Measurements from ENCODE around the gene HBZ.
A peak's percentile ranks its signal among the peaks of the same experiment; 100 is the strongest.
"Not testable (repeated sequence)": the region's sequence is repeated elsewhere in the genome, so short reads cannot be mapped to it uniquely, and the experiment has no call there.

Gene HBZ

GRCh38 chr16:165539-166374 is 13.3 kb downstream of the HBZ start, which contains the start of gene HBM:
TSS of gene HBM (plus strand) at chr16:165978. CDS start at chr16:165998, 20 bp downstream.
- DNase-seq: peak in 1 of 2 donors; percentile 31

- DNase-seq: no peak
These were observed 14.1 kb downstream of the HBZ start for GRCh38 chr16:166375-167121.

- no peak for DNase-seq
These were observed 14.8 kb downstream of the HBZ start for GRCh38 chr16:167122-167690.

DNA sequence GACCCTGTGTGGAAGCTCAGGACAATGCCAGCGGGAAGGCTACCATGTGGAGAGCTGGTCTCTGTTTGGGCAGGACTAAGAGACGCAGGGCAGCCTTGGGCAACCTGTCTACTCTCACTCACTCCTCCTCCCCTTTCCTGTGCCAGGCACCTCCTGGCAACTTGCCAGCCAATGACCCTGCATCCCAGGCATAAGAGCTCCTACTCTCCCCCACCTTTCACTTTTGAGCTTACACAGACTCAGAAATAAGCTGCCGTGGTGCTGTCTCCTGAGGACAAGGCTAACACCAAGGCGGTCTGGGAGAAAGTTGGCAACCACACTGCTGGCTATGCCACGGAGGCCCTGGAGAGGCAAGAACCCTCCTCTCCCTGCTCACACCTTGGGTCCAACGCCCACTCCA is 16.0 kb downstream of the HBZ start:
- DNase-seq: no peak

DNA sequence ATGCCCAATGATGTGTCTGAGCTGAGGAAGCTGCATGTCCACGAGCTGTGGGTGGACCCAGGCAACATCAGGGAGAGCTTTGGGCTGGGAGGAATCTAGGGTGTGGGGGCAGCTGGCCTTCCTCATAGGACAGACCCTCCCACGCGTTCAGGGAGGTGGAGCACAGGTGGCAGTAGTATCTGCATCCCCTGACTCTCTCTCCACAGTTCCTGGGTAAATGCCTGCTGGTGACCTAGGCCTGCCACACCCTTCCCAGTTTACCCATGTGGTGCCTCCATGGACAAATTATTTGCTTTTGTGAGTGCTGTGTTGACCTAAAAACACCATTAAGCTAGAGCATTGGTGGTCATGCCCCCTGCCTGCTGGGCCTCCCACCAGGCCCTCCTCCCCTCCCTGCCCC is 16.6 kb downstream of the HBZ start:
- DNase-seq: no peak

DNA sequence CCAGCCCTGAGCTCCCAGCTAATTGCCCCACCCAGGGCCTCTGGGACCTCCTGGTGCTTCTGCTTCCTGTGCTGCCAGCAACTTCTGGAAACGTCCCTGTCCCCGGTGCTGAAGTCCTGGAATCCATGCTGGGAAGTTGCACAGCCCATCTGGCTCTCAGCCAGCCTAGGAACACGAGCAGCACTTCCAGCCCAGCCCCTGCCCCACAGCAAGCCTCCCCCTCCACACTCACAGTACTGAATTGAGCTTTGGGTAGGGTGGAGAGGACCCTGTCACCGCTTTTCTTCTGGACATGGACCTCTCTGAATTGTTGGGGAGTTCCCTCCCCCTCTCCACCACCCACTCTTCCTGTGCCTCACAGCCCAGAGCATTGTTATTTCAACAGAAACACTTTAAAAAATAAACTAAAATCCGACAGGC is 17.7 kb downstream of the HBZ start:
- not testable (repeated sequence) for DNase-seq

- no peak for DNase-seq
These were observed 18.3 kb downstream of the HBZ start for GRCh38 chr16:170788-171187.

DNA sequence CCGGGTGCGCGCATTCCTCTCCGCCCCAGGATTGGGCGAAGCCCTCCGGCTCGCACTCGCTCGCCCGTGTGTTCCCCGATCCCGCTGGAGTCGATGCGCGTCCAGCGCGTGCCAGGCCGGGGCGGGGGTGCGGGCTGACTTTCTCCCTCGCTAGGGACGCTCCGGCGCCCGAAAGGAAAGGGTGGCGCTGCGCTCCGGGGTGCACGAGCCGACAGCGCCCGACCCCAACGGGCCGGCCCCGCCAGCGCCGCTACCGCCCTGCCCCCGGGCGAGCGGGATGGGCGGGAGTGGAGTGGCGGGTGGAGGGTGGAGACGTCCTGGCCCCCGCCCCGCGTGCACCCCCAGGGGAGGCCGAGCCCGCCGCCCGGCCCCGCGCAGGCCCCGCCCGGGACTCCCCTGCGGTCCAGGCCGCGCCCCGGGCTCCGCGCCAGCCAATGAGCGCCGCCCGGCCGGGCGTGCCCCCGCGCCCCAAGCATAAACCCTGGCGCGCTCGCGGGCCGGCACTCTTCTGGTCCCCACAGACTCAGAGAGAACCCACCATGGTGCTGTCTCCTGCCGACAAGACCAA is 20.0 kb downstream of the HBZ start, which contains the start of gene HBA2:
TSS of gene HBA2 (plus strand) at position 503 of the 568 bp plus-strand sequence. CDS start at position 540, 37 bp downstream.
- not testable (repeated sequence) for DNase-seq

- DNase-seq: not testable (repeated sequence)
These were observed 20.9 kb downstream of the HBZ start for GRCh38 chr16:173211-173854.

DNA sequence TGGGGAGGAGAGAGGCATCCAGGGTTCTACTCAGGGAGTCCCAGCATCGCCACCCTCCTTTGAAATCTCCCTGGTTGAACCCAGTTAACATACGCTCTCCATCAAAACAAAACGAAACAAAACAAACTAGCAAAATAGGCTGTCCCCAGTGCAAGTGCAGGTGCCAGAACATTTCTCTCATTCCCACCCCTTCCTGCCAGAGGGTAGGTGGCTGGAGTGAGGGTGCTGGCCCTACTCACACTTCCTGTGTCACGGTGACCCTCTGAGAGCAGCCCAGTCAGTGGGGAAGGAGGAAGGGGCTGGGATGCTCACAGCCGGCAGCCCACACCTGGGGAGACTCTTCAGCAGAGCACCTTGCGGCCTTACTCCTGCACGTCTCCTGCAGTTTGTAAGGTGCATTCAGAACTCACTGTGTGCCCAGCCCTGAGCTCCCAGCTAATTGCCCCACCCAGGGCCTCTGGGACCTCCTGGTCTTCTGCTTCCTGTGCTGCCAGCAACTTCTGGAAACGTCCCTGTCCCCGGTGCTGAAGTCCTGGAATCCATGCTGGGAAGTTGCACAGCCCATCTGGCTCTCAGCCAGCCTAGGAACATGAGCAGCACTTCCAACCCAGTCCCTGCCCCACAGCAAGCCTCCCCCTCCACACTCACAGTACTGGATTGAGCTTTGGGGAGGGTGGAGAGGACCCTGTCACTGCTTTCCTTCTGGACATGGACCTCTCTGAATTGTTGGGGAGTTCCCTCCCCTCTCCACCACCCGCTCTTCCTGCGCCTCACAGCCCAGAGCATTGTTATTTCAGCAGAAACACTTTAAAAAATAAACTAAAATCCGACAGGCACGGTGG is 21.7 kb downstream of the HBZ start:
- not testable (repeated sequence) for DNase-seq

GRCh38 chr16:175011-175949 is 22.8 kb downstream of the HBZ start:
- no peak for DNase-seq

DNA sequence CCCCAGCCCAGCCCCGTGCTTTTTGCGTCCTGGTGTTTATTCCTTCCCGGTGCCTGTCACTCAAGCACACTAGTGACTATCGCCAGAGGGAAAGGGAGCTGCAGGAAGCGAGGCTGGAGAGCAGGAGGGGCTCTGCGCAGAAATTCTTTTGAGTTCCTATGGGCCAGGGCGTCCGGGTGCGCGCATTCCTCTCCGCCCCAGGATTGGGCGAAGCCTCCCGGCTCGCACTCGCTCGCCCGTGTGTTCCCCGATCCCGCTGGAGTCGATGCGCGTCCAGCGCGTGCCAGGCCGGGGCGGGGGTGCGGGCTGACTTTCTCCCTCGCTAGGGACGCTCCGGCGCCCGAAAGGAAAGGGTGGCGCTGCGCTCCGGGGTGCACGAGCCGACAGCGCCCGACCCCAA is 23.6 kb downstream of the HBZ start:
- not testable (repeated sequence) for DNase-seq

- not testable (repeated sequence) for DNase-seq
These were observed 24.3 kb downstream of the HBZ start, which contains the start of gene HBA1 for GRCh38 chr16:176477-177382. TSS of gene HBA1 (plus strand) at chr16:176680. CDS start at chr16:176717, 37 bp downstream.

GRCh38 chr16:177394-177822 is 25.0 kb downstream of the HBZ start:
- no peak for DNase-seq

DNA sequence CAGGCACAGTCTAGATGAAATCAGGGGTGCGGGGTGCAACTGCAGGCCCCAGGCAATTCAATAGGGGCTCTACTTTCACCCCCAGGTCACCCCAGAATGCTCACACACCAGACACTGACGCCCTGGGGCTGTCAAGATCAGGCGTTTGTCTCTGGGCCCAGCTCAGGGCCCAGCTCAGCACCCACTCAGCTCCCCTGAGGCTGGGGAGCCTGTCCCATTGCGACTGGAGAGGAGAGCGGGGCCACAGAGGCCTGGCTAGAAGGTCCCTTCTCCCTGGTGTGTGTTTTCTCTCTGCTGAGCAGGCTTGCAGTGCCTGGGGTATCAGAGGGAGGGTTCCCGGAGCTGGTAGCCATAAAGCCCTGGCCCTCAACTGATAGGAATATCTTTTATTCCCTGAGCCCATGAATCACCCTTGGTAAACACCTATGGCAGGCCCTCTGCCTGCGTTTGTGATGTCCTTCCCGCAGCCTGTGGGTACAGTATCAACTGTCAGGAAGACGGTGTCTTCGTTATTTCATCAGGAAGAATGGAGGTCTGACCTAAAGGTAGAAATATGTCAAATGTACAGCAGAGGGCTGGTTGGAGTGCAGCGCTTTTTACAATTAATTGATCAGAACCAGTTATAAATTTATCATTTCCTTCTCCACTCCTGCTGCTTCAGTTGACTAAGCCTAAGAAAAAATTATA is 25.7 kb downstream of the HBZ start:
- DNase-seq: no peak

GRCh38 chr16:178668-179015 is 26.2 kb downstream of the HBZ start:
- DNase-seq: no peak

DNA sequence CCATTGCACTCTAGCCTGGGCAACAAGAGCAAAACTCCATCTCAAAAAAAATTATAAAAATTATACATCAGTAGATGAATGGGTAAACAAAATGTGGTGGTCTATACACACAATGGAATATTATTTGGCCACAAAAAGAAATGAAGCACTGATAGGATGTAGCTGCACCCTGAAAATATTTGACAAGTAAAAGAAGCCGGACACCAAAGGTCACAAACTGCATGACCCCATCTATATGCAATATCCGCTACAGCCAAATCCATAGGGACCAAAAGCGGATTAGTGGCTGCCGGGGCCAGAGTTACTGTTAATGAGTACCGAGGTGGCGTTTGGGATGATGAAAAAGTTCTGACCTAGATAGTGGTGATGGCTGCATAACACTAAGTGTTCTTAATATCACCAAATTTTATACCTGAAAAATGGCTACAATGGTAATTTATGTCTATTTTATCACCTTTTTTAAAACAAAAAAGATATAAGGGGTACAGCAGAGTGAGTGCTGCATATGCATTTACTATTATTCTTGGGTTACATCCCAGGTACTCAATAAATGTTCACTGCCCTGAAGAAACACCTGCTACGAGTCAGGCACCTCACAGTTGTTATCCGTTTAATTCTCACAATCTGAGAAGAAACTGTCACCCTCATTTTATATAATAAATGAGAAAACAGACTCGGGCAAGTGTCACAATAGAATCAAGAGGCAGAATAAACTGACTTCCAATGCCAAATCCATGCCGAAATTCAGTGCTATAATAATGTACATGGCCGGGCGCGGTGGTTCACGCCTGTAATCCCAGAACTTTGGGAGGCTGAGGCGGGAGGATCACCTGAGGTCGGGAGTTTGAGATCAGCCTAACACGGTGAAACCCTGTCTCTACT is 27.0 kb downstream of the HBZ start:
- no peak for DNase-seq

Data from stimulated activated CD4-positive, alpha-beta T cell treated with anti-CD3 and anti-CD28 coated beads, Interleukin-2, amount 100 ng/mL, for 24 hours (primary cell).